Measurements from ENCODE around the gene FOXJ3. TPM values are rescaled to one million over a fixed set of nuclear protein-coding genes. Genes with fewer than 3 reads are reported as not detected.

FOXJ3 gene
- total RNA-seq, 2 experiments from 2014 or later = 43.1 to 44.0 TPM

DNA sequence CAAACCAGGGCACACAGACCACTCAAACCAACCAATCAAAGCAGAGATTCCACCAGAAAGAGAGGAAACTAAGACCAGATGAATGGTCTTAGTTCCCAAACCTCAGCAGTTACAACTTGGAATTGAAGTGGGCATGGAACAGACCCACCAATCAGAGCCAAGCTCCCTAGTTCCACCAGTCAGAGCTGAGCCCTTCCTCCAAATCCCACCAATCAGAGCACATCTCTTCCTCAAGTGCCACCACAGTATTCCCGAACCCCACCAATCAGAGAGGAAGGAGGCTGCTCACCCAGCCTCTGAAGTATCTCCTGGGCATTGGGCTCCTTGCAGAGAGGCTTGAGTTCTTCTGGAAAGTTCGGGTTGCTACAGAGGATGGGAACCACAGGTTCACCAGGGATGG lies 171.9 kb downstream of the FOXJ3 start:
- CTCF ChIA-PET = interaction anchor here (7.1 kb wide), 1 partner anchor 11 kb away, joined by 53 read pairs; no protein-coding TSS in a partner anchor
- POLR2A ChIA-PET = no interaction called here
- DNase-seq (no peak), ATAC-seq (no peak)
- Mint-ChIP-seq H3K27me3 (peaks cover 4% of the 10 kb centered on the region), H3K4me1 (ENCODE audit: low read depth) (no peaks in the 10 kb centered on the region), H3K36me3 (ENCODE audit: low read depth) (no peaks in the 10 kb centered on the region), H3K4me3 (no peak overlapping the region), H3K9me3 (peaks cover 8% of the 10 kb centered on the region), H3K27ac (no peak overlapping the region)
- TF ChIP-seq, protein P1, sequence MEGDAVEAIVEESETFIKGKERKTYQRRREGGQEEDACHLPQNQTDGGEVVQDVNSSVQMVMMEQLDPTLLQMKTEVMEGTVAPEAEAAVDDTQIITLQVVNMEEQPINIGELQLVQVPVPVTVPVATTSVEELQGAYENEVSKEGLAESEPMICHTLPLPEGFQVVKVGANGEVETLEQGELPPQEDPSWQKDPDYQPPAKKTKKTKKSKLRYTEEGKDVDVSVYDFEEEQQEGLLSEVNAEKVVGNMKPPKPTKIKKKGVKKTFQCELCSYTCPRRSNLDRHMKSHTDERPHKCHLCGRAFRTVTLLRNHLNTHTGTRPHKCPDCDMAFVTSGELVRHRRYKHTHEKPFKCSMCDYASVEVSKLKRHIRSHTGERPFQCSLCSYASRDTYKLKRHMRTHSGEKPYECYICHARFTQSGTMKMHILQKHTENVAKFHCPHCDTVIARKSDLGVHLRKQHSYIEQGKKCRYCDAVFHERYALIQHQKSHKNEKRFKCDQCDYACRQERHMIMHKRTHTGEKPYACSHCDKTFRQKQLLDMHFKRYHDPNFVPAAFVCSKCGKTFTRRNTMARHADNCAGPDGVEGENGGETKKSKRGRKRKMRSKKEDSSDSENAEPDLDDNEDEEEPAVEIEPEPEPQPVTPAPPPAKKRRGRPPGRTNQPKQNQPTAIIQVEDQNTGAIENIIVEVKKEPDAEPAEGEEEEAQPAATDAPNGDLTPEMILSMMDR (IDR thresholded peaks at IDR 0.05) = no peak
- intact Hi-C loops (cut with micrococcal nuclease) = no loop called here

DNA sequence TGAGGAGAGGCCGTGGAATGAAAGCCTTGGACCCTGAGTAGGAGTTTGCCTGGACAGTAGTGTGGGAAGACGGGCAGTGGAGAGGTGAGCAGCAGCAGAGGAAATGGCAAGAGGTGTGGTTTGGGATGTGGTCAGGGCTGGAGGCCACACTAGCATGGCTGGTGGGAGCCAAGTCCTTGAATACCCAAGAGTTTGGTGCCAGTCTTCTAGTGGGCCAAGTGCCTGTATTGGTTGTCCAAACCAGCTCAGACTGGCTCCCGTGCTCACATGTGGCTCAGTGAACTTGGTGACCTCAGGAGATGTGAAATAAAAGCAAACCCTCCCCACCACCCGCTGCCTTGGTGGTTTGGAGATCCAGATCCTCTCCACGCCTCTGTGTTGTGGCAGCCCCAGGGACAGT lies 172.9 kb downstream of the FOXJ3 start:
- peaks cover 2% of the 10 kb centered on the region for H3K27me3 Mint-ChIP-seq
- no peaks in the 10 kb centered on the region for H3K4me1 Mint-ChIP-seq (ENCODE audit: low read depth)
- ChIA-PET CTCF (interaction anchor here (7.1 kb wide), 1 partner anchor 12 kb away, joined by 53 read pairs; no protein-coding TSS in a partner anchor), POLR2A (interaction anchor here (1.0 kb wide), 1 partner anchor 11 kb away, joined by 3 read pairs; no protein-coding TSS in a partner anchor)
- DNase-seq = no peak
- TF ChIP-seq, protein P1 (IDR thresholded peaks at IDR 0.05) = no peak
- ATAC-seq = no peak
- intact Hi-C loops (cut with micrococcal nuclease) = no loop called here
- no peak overlapping the region for H3K27ac Mint-ChIP-seq
- no peak overlapping the region for H3K4me3 Mint-ChIP-seq
- no peaks in the 10 kb centered on the region for H3K36me3 Mint-ChIP-seq (ENCODE audit: low read depth)
- H3K9me3 Mint-ChIP-seq = peaks cover 8% of the 10 kb centered on the region

DNA sequence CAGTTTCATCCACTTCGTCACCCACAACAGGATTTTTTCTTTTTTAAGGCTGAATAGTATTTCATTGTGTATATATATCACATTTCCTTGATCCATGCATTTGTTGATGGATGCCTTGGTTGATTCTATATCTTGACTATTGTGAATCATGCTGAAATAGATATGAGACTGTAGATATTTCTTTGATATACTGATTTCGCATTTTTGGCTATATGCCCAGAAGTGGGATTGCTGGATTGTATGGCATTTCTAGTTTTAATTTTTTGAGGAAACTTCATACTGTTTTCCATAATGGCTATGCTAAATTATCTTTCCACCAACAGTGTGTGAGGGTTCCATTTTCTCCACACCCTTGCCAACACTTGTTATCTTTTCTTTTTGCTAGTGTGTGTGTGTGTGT lies 176.8 kb downstream of the FOXJ3 start:
- H3K4me1 Mint-ChIP-seq (ENCODE audit: low read depth) = no peaks in the 10 kb centered on the region
- H3K27me3 Mint-ChIP-seq = peaks cover 2% of the 10 kb centered on the region
- ChIA-PET CTCF (interaction anchor here (2.4 kb wide), 1 partner anchor 16 kb away, joined by 12 read pairs; no protein-coding TSS in a partner anchor), POLR2A (interaction anchor here (0.9 kb wide), 1 partner anchor 11 kb away, joined by 3 read pairs; no protein-coding TSS in a partner anchor)
- H3K9me3 Mint-ChIP-seq = peaks cover 8% of the 10 kb centered on the region
- ATAC-seq (no peak), DNase-seq (no peak)
- no peak overlapping the region for H3K4me3 Mint-ChIP-seq
- no peaks in the 10 kb centered on the region for H3K36me3 Mint-ChIP-seq (ENCODE audit: low read depth)
- TF ChIP-seq, protein P1 (IDR thresholded peaks at IDR 0.05) = no peak
- intact Hi-C loops (cut with micrococcal nuclease) = no loop called here
- no peak overlapping the region for H3K27ac Mint-ChIP-seq

DNA sequence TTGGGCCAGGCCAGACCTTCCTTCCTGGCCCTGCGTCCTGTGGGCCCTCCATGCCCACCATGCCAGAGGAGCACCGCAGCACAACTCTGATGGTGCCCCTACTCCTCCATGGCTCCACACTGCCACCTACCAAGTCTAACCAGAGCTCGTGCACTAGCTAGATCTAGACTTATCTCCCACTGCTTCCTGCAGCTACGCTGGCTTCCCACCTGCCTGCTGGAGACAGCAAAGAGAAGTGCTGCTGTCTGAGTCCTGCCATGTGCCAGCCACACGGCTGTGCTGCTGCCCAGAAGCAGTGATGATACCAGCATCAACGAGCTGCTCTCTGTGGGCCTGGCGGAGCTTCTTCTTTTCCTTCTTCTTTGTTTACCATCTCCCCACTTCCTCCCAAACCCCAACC lies 177.4 kb downstream of the FOXJ3 start:
- Mint-ChIP-seq H3K27me3 (peaks cover 2% of the 10 kb centered on the region), H3K9me3 (peaks cover 8% of the 10 kb centered on the region), H3K4me1 (ENCODE audit: low read depth) (no peaks in the 10 kb centered on the region), H3K27ac (no peak overlapping the region), H3K36me3 (ENCODE audit: low read depth) (no peaks in the 10 kb centered on the region), H3K4me3 (no peak overlapping the region)
- intact Hi-C loops (cut with micrococcal nuclease) = no loop called here
- POLR2A ChIA-PET = interaction anchor here (0.9 kb wide), 1 partner anchor 10 kb away, joined by 3 read pairs; no protein-coding TSS in a partner anchor
- CTCF ChIA-PET = interaction anchor here (2.4 kb wide), 1 partner anchor 16 kb away, joined by 12 read pairs; no protein-coding TSS in a partner anchor
- DNase-seq (peak; percentile 27), ATAC-seq (peak; percentile 53)
- TF ChIP-seq, protein P1 (IDR thresholded peaks at IDR 0.05) = no peak

DNA sequence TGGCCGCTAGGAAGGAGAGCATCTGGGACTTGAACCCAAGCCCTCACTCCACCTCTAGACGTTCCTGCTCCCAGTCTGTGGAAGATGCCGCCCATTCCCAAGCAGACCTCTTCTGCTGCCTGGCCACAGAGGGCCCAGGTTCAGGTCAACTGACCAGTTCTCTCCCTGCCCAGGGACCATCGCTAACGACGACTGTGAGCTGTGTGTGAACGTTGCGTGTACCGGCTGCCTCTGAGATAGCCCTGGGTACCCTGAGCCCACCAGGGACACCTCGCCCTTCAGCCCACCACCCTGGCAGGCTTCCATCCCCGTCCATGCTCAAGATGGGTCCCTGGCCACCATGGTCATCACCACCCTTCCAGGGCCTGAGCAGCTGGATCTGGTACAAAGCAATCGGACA lies 179.7 kb downstream of the FOXJ3 start:
- POLR2A ChIA-PET = interaction anchor here (0.9 kb wide), 1 partner anchor 20 kb away, joined by 3 read pairs; no protein-coding TSS in a partner anchor
- no peak for ATAC-seq
- H3K36me3 Mint-ChIP-seq (ENCODE audit: low read depth) = no peaks in the 10 kb centered on the region

More for the DNA sequence above, 179.7 kb downstream of the FOXJ3 start:
- CTCF ChIA-PET = interaction anchor here (0.8 to 1.4 kb wide), 4 partner anchors 9 to 873 kb away, joined by 3 to 6 read pairs (median 4); partner anchors contain the start of gene GUCA2A
- Mint-ChIP-seq H3K9me3 (no peaks in the 10 kb centered on the region), H3K27ac (no peak overlapping the region), H3K4me1 (ENCODE audit: low read depth) (no peaks in the 10 kb centered on the region), H3K4me3 (no peak overlapping the region), H3K27me3 (peaks cover 2% of the 10 kb centered on the region)
- intact Hi-C loops (cut with micrococcal nuclease) = no loop called here
- TF ChIP-seq, protein P1 (IDR thresholded peaks at IDR 0.05) = no peak
- no peak for DNase-seq
